ENCODE measurements around the gene GLB1L2. TPM values are rescaled to one million over a fixed set of nuclear protein-coding genes. Genes with fewer than 3 reads are reported as not detected.

The GLB1L2 gene
- total and polyA plus RNA-seq, 7 donors: 4.2 to 108 (median 30.8) TPM

DNA sequence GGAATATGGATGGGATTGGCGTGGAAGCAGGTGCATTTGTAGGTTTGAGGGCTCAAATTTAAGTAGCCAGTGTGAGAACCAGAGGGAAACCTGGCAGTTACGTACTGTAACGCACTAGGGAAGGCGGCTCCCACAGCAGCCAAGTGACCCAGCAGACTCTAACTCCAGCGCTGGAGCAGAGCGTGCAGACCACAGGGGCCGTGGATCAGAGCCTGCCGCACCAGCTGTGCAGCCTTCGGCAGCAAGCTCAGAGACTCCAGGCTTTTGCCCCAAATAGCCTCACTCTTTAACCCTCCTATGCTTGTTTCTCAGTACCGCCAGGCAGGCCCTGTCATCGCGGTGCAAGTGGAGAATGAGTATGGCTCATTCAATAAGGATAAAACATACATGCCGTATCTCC is 43.3 kb upstream of the GLB1L2 start:
- no peak for DNase-seq
- no peaks in the 10 kb centered on the region for H3K9me3 ChIP-seq
- H3K4me1 ChIP-seq: no peaks in the 10 kb centered on the region
- H3K27ac ChIP-seq: no peak overlapping the region
- H3K27me3 ChIP-seq: no peaks in the 10 kb centered on the region
- no peaks in the 10 kb centered on the region for H3K36me3 ChIP-seq
- 91 to 93% methylated on average over 13 of the region's 13 CpGs for WGBS, 2 donors
- intact Hi-C loops (cut with DNase I): no loop called here
- H3K4me3 ChIP-seq: no peak overlapping the region
- TF ChIP-seq POLR2A (IDR thresholded peaks at IDR 0.05): no peak

DNA sequence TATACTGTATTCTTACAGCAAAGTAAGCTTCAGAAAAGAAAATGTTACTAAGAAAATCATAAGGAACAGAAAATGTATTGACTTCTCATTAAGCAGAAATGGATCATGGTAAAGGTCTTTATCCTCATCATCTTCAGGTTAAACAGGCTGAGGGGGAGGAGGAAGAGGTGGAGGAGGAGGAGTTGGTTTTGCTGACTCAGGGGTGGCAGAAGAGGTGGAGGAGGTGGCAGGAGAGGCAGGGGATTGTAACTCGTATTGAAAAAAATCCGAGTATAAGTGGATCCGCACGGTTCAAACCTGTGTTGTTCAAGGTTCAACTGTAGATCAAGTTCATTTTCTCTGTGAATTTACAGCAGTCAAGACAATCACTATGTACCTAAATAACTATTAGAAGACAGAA is 42.6 kb upstream of the GLB1L2 start:
- Histone ChIP-seq H3K27ac (no peak overlapping the region), H3K36me3 (no peaks in the 10 kb centered on the region), H3K4me3 (no peak overlapping the region), H3K4me1 (no peaks in the 10 kb centered on the region), H3K9me3 (no peaks in the 10 kb centered on the region), H3K27me3 (no peaks in the 10 kb centered on the region)
- intact Hi-C loops (cut with DNase I): no loop called here
- TF ChIP-seq EP300 (IDR thresholded peaks at IDR 0.05) (no peak), POLR2A (IDR thresholded peaks at IDR 0.05) (no peak), POLR2AphosphoS5 (IDR thresholded peaks at IDR 0.05) (no peak)
- no peak for DNase-seq
- 78% methylated on average over 4 of the region's 4 CpGs for WGBS, 2 donors

DNA sequence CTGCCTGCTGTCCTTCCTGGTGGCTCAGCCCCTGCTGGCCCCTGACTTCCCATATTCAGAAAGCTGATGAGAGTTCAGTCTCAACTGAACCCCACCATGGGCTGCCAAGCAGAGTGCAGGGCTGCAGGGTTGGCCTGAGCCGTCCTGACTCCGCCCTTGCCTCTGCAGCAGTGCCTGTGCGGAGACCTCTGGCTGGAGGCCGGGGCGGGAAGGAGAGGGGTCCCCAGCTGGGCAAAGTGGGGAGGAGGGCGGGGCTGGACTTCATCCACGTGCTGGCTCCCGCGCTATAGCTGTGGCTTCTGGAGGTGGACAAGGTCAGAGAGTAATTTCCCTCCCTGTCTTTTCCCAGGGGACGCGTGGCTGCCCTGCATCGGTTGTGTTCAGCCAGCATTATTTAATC is 42.0 kb upstream of the GLB1L2 start:
- H3K9me3 ChIP-seq: no peaks in the 10 kb centered on the region
- TF ChIP-seq POLR2AphosphoS5 (IDR thresholded peaks at IDR 0.05) (no peak), EP300 (IDR thresholded peaks at IDR 0.05) (no peak), POLR2A (IDR thresholded peaks at IDR 0.05) (no peak)
- TF ChIP-seq, protein P1, sequence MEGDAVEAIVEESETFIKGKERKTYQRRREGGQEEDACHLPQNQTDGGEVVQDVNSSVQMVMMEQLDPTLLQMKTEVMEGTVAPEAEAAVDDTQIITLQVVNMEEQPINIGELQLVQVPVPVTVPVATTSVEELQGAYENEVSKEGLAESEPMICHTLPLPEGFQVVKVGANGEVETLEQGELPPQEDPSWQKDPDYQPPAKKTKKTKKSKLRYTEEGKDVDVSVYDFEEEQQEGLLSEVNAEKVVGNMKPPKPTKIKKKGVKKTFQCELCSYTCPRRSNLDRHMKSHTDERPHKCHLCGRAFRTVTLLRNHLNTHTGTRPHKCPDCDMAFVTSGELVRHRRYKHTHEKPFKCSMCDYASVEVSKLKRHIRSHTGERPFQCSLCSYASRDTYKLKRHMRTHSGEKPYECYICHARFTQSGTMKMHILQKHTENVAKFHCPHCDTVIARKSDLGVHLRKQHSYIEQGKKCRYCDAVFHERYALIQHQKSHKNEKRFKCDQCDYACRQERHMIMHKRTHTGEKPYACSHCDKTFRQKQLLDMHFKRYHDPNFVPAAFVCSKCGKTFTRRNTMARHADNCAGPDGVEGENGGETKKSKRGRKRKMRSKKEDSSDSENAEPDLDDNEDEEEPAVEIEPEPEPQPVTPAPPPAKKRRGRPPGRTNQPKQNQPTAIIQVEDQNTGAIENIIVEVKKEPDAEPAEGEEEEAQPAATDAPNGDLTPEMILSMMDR (IDR thresholded peaks at IDR 0.05): no peak
- H3K36me3 ChIP-seq: no peaks in the 10 kb centered on the region
- no peak for DNase-seq
- H3K27me3 ChIP-seq: no peaks in the 10 kb centered on the region
- no peak overlapping the region for H3K27ac ChIP-seq
- intact Hi-C loops (cut with DNase I): no loop called here
- H3K4me1 ChIP-seq: no peaks in the 10 kb centered on the region
- 50 to 55% methylated on average over 12 of the region's 12 CpGs for WGBS, 2 donors
- no peak overlapping the region for H3K4me3 ChIP-seq

GRCh38 chr11:134290646-134291045 is 41.1 kb upstream of the GLB1L2 start:
- WGBS, 2 donors: 88 to 89% methylated on average over 7 of the region's 7 CpGs

GRCh38 chr11:134291196-134291595 is 40.6 kb upstream of the GLB1L2 start:
- WGBS, 2 donors: 75 to 95% methylated on average over 6 of the region's 6 CpGs

More at GRCh38 chr11:134290646-134291045, 41.1 kb upstream of the GLB1L2 start:
- Histone ChIP-seq H3K4me3 (no peak overlapping the region), H3K36me3 (no peaks in the 10 kb centered on the region), H3K4me1 (no peaks in the 10 kb centered on the region), H3K27ac (no peak overlapping the region), H3K9me3 (no peaks in the 10 kb centered on the region), H3K27me3 (no peaks in the 10 kb centered on the region)
- no peak for DNase-seq
- no peak for TF ChIP-seq POLR2AphosphoS5 (IDR thresholded peaks at IDR 0.05)
- TF ChIP-seq, protein P1 (IDR thresholded peaks at IDR 0.05): no peak
- no peak for TF ChIP-seq EP300 (IDR thresholded peaks at IDR 0.05)
- no peak for TF ChIP-seq POLR2A (IDR thresholded peaks at IDR 0.05)
- intact Hi-C loops (cut with DNase I): no loop called here

More at GRCh38 chr11:134291196-134291595, 40.6 kb upstream of the GLB1L2 start:
- no peaks in the 10 kb centered on the region for H3K9me3 ChIP-seq
- no peaks in the 10 kb centered on the region for H3K27me3 ChIP-seq
- no peak overlapping the region for H3K27ac ChIP-seq
- H3K4me1 ChIP-seq: no peaks in the 10 kb centered on the region
- no peaks in the 10 kb centered on the region for H3K36me3 ChIP-seq
- intact Hi-C loops (cut with DNase I): no loop called here
- H3K4me3 ChIP-seq: no peak overlapping the region
- no peak for TF ChIP-seq POLR2AphosphoS5 (IDR thresholded peaks at IDR 0.05)
- TF ChIP-seq, protein P1 (IDR thresholded peaks at IDR 0.05): no peak
- TF ChIP-seq POLR2A (IDR thresholded peaks at IDR 0.05): no peak
- no peak for TF ChIP-seq EP300 (IDR thresholded peaks at IDR 0.05)
- DNase-seq: no peak

All from sigmoid colon (tissue), 7 donors.